HL-60 (cell line): Measurements from ENCODE around the gene LEPR.

Experiments
- GABPA ChIP-seq: IDR thresholded peaks from 2 replicates; pipeline ENCODE4 v1.6.1; 2012; ENCODE audit warnings: low read depth
- POLR2AphosphoS5 ChIP-seq: IDR thresholded peaks from 2 replicates; pipeline ENCODE4 v1.6.1; 2012; ENCODE audit warnings: low read depth
- REST ChIP-seq: IDR thresholded peaks from 2 replicates; pipeline ENCODE4 v1.6.1; 2012; ENCODE audit warnings: low read depth; ENCODE audit not compliant: insufficient replicate concordance
- TF ChIP-seq, protein P1 (sequence below): IDR thresholded peaks from one replicate; pipeline ENCODE4 v1.5.1; 2011; ENCODE audit warnings: low read length, control low read depth, inconsistent platforms; ENCODE audit not compliant: insufficient read depth

DNA sequence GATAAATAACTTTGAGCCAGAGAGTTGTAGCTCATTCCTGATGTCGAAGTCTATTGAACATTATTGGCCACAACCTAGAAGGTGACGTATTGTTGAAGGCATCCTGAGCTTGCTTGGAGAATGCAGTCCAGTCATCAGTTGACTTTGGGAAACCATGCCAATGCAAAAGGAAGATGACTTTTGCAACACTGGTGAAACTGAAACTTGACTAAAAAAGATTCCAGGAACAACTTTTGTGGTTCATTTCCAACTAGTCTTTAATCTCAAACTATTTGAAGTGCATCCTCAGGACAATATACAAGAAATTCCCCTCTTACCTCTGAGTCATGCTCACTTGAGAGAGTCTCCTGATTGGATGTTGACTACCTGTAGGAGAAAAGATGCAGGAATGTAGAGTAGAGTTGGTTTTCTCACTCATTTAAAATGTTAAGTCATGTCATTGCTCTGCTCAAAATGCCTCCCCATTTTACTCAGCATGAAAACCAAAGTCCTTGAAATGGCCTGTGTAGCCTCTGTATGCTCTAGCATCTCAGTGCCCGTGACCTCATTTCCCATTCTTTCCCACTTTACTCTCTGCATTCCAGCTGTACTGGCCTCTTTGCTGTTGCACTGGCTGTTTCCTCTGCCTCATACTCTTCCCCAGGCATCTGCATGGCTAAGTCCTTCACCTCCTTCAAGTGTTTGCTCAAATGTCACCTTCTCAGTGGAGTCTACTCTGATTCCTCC, 24.4 kb upstream of the LEPR start:
- TF ChIP-seq, protein P1, sequence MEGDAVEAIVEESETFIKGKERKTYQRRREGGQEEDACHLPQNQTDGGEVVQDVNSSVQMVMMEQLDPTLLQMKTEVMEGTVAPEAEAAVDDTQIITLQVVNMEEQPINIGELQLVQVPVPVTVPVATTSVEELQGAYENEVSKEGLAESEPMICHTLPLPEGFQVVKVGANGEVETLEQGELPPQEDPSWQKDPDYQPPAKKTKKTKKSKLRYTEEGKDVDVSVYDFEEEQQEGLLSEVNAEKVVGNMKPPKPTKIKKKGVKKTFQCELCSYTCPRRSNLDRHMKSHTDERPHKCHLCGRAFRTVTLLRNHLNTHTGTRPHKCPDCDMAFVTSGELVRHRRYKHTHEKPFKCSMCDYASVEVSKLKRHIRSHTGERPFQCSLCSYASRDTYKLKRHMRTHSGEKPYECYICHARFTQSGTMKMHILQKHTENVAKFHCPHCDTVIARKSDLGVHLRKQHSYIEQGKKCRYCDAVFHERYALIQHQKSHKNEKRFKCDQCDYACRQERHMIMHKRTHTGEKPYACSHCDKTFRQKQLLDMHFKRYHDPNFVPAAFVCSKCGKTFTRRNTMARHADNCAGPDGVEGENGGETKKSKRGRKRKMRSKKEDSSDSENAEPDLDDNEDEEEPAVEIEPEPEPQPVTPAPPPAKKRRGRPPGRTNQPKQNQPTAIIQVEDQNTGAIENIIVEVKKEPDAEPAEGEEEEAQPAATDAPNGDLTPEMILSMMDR, result no peak
- TF ChIP-seq POLR2AphosphoS5 (no peak), REST (no peak), GABPA (no peak)
